Effector memory CD4-positive, alpha-beta T cell (primary cell): Measurements from ENCODE around the gene DVL2.

Experiments used
- DNase-seq, 3 donors: peaks; one replicate each; pipeline ENCODE4 v3.0.0-alpha.2; 2020
- H3K27ac ChIP-seq: 2 replicates; pipeline ENCODE4 v1.7.0; 2013; ENCODE audit warnings: mild to moderate bottlenecking, low read length, moderate library complexity; ENCODE audit not compliant: insufficient read depth, poor library complexity, severe bottlenecking
- H3K27me3 ChIP-seq: replicated peaks from 2 replicates; pipeline ENCODE4 v1.7.0; 2013; ENCODE audit warnings: mild to moderate bottlenecking, low read length; ENCODE audit not compliant: insufficient read depth, control insufficient read depth, poor library complexity, severe bottlenecking
- H3K36me3 ChIP-seq: 2 replicates; pipeline ENCODE4 v1.7.0; 2013; ENCODE audit warnings: mild to moderate bottlenecking, low read length, moderate library complexity; ENCODE audit not compliant: control insufficient read depth, insufficient read depth
- H3K4me1 ChIP-seq: 2 replicates; pipeline ENCODE4 v1.7.0; 2013; ENCODE audit warnings: low read length, mild to moderate bottlenecking; ENCODE audit not compliant: control insufficient read depth, insufficient read depth, poor library complexity, severe bottlenecking
- H3K4me3 ChIP-seq: 2 replicates; pipeline ENCODE4 v1.7.0; 2013; ENCODE audit warnings: low read length, low read depth, mild to moderate bottlenecking; ENCODE audit not compliant: insufficient read depth, poor library complexity, severe bottlenecking
- H3K9me3 ChIP-seq: 2 replicates; pipeline ENCODE4 v1.7.0; 2013; ENCODE audit warnings: mild to moderate bottlenecking, low read length, moderate library complexity; ENCODE audit not compliant: control insufficient read depth

The DVL2 gene

GRCh38 chr17:7219229-7219811 is 15.0 kb downstream of the DVL2 start:
- no peaks in the 10 kb centered on the region for H3K27me3 ChIP-seq
- peaks cover 22% of the 10 kb centered on the region for H3K36me3 ChIP-seq
- H3K27ac ChIP-seq, result peak overlapping the region; percentile 83
- H3K9me3 ChIP-seq, result no peaks in the 10 kb centered on the region
- H3K4me1 ChIP-seq, result peaks cover 37% of the 10 kb centered on the region
- no peak for DNase-seq
- peak overlapping the region; percentile 91 for H3K4me3 ChIP-seq

- peaks cover 17% of the 10 kb centered on the region for H3K36me3 ChIP-seq
- H3K27ac ChIP-seq, result no peak overlapping the region
- no peaks in the 10 kb centered on the region for H3K9me3 ChIP-seq
- H3K4me1 ChIP-seq, result peaks cover 37% of the 10 kb centered on the region
- H3K27me3 ChIP-seq, result no peaks in the 10 kb centered on the region
- H3K4me3 ChIP-seq, result no peak overlapping the region
- DNase-seq, result no peak
Measured at GRCh38 chr17:7218758-7219157, 15.6 kb downstream of the DVL2 start.

- no peaks in the 10 kb centered on the region for H3K9me3 ChIP-seq
- peaks cover 37% of the 10 kb centered on the region for H3K4me1 ChIP-seq
- no peak for DNase-seq
- H3K4me3 ChIP-seq, result no peak overlapping the region
- H3K27me3 ChIP-seq, result no peaks in the 10 kb centered on the region
- peaks cover 11% of the 10 kb centered on the region for H3K36me3 ChIP-seq
- peak overlapping the region; percentile 55 for H3K27ac ChIP-seq
Measured at GRCh38 chr17:7218166-7218565, 16.2 kb downstream of the DVL2 start.

GRCh38 chr17:7217113-7217987 is 17.0 kb downstream of the DVL2 start:
- Histone ChIP-seq H3K4me1 (peaks cover 37% of the 10 kb centered on the region), H3K27me3 (no peaks in the 10 kb centered on the region), H3K4me3 (no peak overlapping the region), H3K27ac (peak overlapping the region; percentile 55), H3K36me3 (peaks cover 5% of the 10 kb centered on the region), H3K9me3 (no peaks in the 10 kb centered on the region)
- DNase-seq, result no peak

DNA sequence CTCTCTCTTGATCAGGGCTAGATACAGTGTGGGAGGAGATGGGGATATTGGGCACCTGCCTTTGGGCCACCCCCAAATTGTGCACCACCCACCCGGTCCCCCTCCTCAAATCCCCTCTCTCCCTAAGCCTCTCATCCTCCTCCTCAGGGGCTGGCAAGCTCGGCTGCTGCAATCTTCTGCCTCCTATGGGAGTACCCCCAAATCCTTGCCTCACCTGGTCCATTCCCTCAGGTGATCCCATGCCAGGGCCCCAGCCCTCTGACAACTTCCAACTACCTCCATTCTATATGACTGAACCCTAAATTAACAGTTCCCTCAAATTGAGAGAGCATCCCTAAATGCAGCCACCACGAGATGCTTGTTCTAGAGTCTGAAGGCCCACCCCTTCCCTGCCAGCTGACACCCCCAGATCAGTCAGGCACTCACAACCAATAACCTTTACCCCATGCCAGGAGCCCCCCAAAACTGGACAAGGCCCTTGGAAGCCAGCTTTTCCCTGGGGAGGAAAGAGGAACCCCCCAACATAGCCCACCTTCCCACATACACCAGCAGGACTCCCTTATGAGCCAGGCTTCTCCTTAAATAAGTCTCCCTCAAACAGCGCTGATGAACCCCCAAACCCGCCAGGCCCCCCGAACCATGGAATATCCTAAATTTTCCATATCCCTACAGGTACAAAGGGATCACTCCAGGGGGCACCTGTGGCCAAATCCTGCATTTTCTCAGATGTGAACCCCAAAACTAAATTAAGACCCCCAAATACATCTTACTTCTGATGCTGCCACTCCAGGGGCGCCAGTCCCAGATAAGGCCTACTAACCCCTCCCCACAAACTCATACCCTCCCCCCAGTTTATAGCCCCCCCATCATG is 17.8 kb downstream of the DVL2 start:
- H3K9me3 ChIP-seq, result no peaks in the 10 kb centered on the region
- H3K4me1 ChIP-seq, result peaks cover 37% of the 10 kb centered on the region
- H3K27ac ChIP-seq, result peak overlapping the region; percentile 52

GRCh38 chr17:7215652-7216180 is 18.6 kb downstream of the DVL2 start:
- Histone ChIP-seq H3K36me3 (no peaks in the 10 kb centered on the region), H3K27me3 (no peaks in the 10 kb centered on the region), H3K4me3 (no peak overlapping the region), H3K9me3 (no peaks in the 10 kb centered on the region), H3K4me1 (peaks cover 35% of the 10 kb centered on the region), H3K27ac (peak overlapping the region; percentile 96)
- no peak for DNase-seq

More for the DNA sequence above, 17.8 kb downstream of the DVL2 start:
- Histone ChIP-seq H3K36me3 (no peaks in the 10 kb centered on the region), H3K27me3 (no peaks in the 10 kb centered on the region), H3K4me3 (no peak overlapping the region)
- DNase-seq, result no peak

DNA sequence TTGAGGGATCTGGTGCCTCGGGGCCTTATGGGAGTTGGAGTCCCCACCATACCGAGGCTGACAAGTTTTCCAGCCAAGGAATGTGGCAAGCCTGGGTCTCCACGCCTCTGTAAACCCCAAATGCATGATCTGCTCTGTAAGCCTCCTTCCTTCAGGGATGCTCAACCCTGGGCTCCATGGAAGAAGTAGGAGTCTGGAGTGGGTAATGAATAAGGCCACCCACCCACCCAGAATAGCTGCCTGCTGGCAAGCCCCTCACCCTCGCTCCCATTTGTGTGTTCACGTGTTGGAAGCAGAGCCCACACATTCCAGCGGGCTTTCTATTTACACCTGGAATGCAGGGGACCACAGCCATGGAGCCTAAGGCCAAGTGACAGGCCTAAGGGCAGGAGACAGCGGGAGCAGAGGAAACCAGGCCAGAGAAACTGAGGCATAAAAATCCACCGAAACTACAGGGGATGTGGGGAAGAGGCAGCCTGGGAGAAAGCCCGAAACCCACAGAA is 19.1 kb downstream of the DVL2 start:
- peak overlapping the region; percentile 45 for H3K4me3 ChIP-seq
- H3K4me1 ChIP-seq, result peaks cover 30% of the 10 kb centered on the region
- DNase-seq, result no peak
- H3K9me3 ChIP-seq, result no peaks in the 10 kb centered on the region
- H3K36me3 ChIP-seq, result no peaks in the 10 kb centered on the region
- H3K27ac ChIP-seq, result peak overlapping the region; percentile 96
- H3K27me3 ChIP-seq, result no peaks in the 10 kb centered on the region

- peak; percentile 97 to 98 (median 98) for DNase-seq
- H3K9me3 ChIP-seq, result no peaks in the 10 kb centered on the region
- H3K4me3 ChIP-seq, result peak overlapping the region; percentile 45
- H3K27me3 ChIP-seq, result no peaks in the 10 kb centered on the region
- no peaks in the 10 kb centered on the region for H3K36me3 ChIP-seq
- peak overlapping the region; percentile 96 for H3K27ac ChIP-seq
- peaks cover 24% of the 10 kb centered on the region for H3K4me1 ChIP-seq
Measured at GRCh38 chr17:7214300-7215135, 19.8 kb downstream of the DVL2 start.

GRCh38 chr17:7213895-7214299 is 20.4 kb downstream of the DVL2 start:
- Histone ChIP-seq H3K27ac (peak overlapping the region; percentile 96), H3K27me3 (no peaks in the 10 kb centered on the region), H3K4me3 (peak overlapping the region; percentile 45), H3K36me3 (no peaks in the 10 kb centered on the region), H3K9me3 (no peaks in the 10 kb centered on the region), H3K4me1 (peaks cover 20% of the 10 kb centered on the region)
- peak in 2 of 3 donors; percentile 70 to 71 for DNase-seq
